Measurements from ENCODE around the gene LIPT2. TPM values are rescaled to one million over a fixed set of nuclear protein-coding genes. Genes with fewer than 3 reads are reported as not detected.
A peak's percentile ranks its signal among the peaks of the same experiment; 100 is the strongest.

LIPT2 gene
- total RNA-seq, 4 donors from 2014 or later: 0.45 to 3.4 (median 3.1) TPM

- WGBS, 2 donors (ENCODE audit: low coverage in 1 of 2): 100% methylated on average over 1 of the region's 1 CpG
- no peak for TF ChIP-seq POLR2A (IDR thresholded peaks at IDR 0.05)
- TF ChIP-seq EP300 (IDR thresholded peaks at IDR 0.05): no peak
- TF ChIP-seq POLR2AphosphoS5 (IDR thresholded peaks at IDR 0.05): no peak
- no peak for TF ChIP-seq CTCF (IDR thresholded peaks at IDR 0.05)
- H3K4me1 ChIP-seq: no peaks in the 10 kb centered on the region
- no peak overlapping the region for H3K4me3 ChIP-seq
- peaks cover 0 to 7% (median 0%) of the 10 kb centered on the region in 3 donors for H3K9me3 ChIP-seq
- H3K27ac ChIP-seq: no peak overlapping the region
- H3K27me3 ChIP-seq: no peaks in the 10 kb centered on the region
- no peak for ATAC-seq
- H3K36me3 ChIP-seq: no peaks in the 10 kb centered on the region
Measured at GRCh38 chr11:74504100-74504691, 10.7 kb upstream of the LIPT2 start.

GRCh38 chr11:74494916-74495315 lies 1.4 kb upstream of the LIPT2 start:
- no peak for TF ChIP-seq CTCF (IDR thresholded peaks at IDR 0.05)
- TF ChIP-seq POLR2A (IDR thresholded peaks at IDR 0.05): no peak
- TF ChIP-seq POLR2AphosphoS5 (IDR thresholded peaks at IDR 0.05): no peak
- TF ChIP-seq EP300 (IDR thresholded peaks at IDR 0.05): no peak
- WGBS, 2 donors (ENCODE audit: low coverage in 1 of 2): 85 to 95% methylated on average over 1 of the region's 1 CpG

GRCh38 chr11:74493791-74494630 lies 487 bp upstream of the LIPT2 start:
- Histone ChIP-seq H3K9me3 (no peaks in the 10 kb centered on the region), H3K36me3 (peaks cover 0 to 5% of the 10 kb centered on the region in 2 donors), H3K27ac (peak overlapping the region; percentile 94 to 100 (median 100)), H3K27me3 (no peaks in the 10 kb centered on the region), H3K4me1 (peaks cover 0 to 17% (median 3%) of the 10 kb centered on the region in 3 donors), H3K4me3 (peak overlapping the region; percentile 78 to 99)
- TF ChIP-seq CTCF (IDR thresholded peaks at IDR 0.05) (no peak), EP300 (IDR thresholded peaks at IDR 0.05) (no peak), POLR2A (IDR thresholded peaks at IDR 0.05) (no peak), POLR2AphosphoS5 (IDR thresholded peaks at IDR 0.05) (no peak)
- WGBS, 2 donors (ENCODE audit: low coverage in 1 of 2): 7 to 14% methylated on average over 4 to 9 of the region's 14 CpGs
- no peak for ATAC-seq

More at GRCh38 chr11:74494916-74495315, 1.4 kb upstream of the LIPT2 start:
- Histone ChIP-seq H3K27ac (no peak overlapping the region), H3K4me3 (no peak overlapping the region), H3K9me3 (no peaks in the 10 kb centered on the region), H3K36me3 (peaks cover 0 to 5% of the 10 kb centered on the region in 2 donors), H3K27me3 (no peaks in the 10 kb centered on the region), H3K4me1 (peaks cover 0 to 17% (median 3%) of the 10 kb centered on the region in 3 donors)
- ATAC-seq: no peak

- TF ChIP-seq POLR2A (IDR thresholded peaks at IDR 0.05) (no peak), POLR2AphosphoS5 (IDR thresholded peaks at IDR 0.05) (no peak), CTCF (IDR thresholded peaks at IDR 0.05) (no peak), EP300 (IDR thresholded peaks at IDR 0.05) (no peak)
- Histone ChIP-seq H3K4me1 (peaks cover 0 to 17% (median 3%) of the 10 kb centered on the region in 3 donors), H3K27ac (peak overlapping the region in 2 of 4 donors; percentile 100), H3K4me3 (no peak overlapping the region), H3K27me3 (no peaks in the 10 kb centered on the region), H3K9me3 (no peaks in the 10 kb centered on the region), H3K36me3 (peaks cover 0 to 5% of the 10 kb centered on the region in 2 donors)
- 55 to 100% methylated on average over 2 to 3 of the region's 11 CpGs for WGBS, 2 donors (ENCODE audit: low coverage in 1 of 2)
- no peak for ATAC-seq
Measured at GRCh38 chr11:74492084-74492483, 1.4 kb downstream of the LIPT2 start.
